Transverse colon (tissue), 3 donors: ENCODE results near the gene KIAA0753.

Experiments used
- EP300 ChIP-seq: sonication (generic); formaldehyde crosslinking; IDR thresholded peaks from one replicate; pipeline ENCODE4 v1.6.1; 2017; ENCODE audit warnings: antibody characterized with exemption, low read depth
- POLR2AphosphoS5 ChIP-seq, 3 donors: sonication (generic); formaldehyde crosslinking; IDR thresholded peaks; one replicate each; pipeline ENCODE4 v1.6.1; 2016; ENCODE audit warnings: antibody characterized with exemption in 3 of 3

DNA sequence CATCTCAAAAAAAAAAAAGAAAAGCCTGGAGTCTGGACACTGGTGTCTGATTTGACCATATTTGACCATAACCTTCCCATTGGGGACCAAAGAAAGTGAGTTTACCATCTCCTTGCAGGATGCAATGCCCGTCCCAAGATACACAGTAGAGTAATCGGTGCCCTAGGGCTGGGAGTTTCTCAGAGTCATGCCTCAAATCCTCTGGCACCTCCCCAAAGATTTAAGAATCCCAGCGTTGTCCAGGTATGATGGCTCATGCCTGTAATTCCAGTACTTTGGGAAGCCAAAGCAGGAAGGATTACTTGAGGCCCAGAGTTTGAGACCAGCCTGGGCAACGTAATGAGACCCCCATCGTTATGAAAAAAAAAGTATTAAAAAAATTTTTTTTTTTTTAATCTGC lies 89.2 kb downstream of the KIAA0753 start:
- TF ChIP-seq EP300 (no peak), POLR2AphosphoS5 (IDR thresholded peaks at IDR 0.05) (no peak)
